GM18909 (cell line): ENCODE results near the gene FN1.

Source experiments
- ATAC-seq: cut with Tn5 transposase; IDR thresholded peaks from one replicate; pipeline ENCODE4 v1.9.1; 2021; ENCODE audit warnings: mild to moderate bottlenecking; ENCODE audit not compliant: unreplicated experiment, poor library complexity

Gene FN1

GRCh38 chr2:215311259-215311624 is 124.6 kb downstream of the FN1 start:
- ATAC-seq, result peak; percentile 29
